ENCODE measurements around the gene METTL8.

METTL8 gene, protein sequence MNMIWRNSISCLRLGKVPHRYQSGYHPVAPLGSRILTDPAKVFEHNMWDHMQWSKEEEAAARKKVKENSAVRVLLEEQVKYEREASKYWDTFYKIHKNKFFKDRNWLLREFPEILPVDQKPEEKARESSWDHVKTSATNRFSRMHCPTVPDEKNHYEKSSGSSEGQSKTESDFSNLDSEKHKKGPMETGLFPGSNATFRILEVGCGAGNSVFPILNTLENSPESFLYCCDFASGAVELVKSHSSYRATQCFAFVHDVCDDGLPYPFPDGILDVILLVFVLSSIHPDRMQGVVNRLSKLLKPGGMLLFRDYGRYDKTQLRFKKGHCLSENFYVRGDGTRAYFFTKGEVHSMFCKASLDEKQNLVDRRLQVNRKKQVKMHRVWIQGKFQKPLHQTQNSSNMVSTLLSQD

GRCh38 chr2:171433763-171434012 is at the start of gene METTL8:
Gene METTL8 (minus strand): TSS chr2:171433990. CDS start chr2:171392185, 41,805 bp downstream.
- no peak for DNase-seq

- no peak for DNase-seq
Measured at GRCh38 chr2:171482877-171483276, 49.1 kb upstream of the METTL8 start.

- DNase-seq = no peak
Measured at GRCh38 chr2:171482308-171482707, 48.5 kb upstream of the METTL8 start.

DNA sequence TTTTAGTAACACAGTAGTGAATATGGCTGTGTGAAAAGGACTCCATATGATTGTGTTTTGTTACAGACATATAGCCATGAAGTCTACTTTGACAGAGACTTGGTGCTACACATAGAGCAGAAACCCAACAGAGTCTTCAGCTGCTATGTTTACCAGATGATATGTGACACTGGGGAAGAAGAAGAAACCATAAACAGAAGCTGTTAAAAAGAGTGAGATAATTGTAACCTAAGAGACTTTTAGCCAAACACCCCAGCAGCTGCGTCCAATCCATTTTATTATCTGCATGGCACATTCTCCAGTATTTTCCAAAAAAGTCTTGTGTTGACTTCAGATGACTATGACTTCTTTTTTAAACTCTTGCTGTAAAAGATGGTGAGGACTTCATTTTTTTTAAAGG is 47.1 kb upstream of the METTL8 start:
- no peak for DNase-seq

GRCh38 chr2:171479154-171479814 is 45.5 kb upstream of the METTL8 start:
- DNase-seq = no peak

DNA sequence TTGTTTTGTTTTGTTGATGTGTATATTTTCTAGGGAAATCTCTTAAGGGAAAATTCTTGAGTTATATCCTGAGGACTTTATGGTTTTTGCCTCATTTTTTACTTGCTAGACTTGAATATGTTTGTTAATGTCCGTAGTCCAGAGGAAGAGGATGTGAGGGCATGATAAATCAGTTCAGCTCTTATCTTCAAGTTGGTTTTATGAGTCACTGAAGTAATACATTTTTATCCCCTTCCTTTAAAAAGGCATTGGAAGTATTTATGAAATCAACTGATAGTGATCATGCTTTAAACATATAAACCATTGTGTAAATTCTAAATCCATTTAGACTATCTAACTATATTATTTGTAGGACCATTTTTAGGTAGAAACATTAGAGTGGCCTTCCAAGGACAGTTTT is 44.6 kb upstream of the METTL8 start:
- no peak for DNase-seq

- no peak for DNase-seq
Measured at GRCh38 chr2:171475979-171476378, 42.2 kb upstream of the METTL8 start.

GRCh38 chr2:171470129-171470528 is 36.3 kb upstream of the METTL8 start:
- no peak for DNase-seq

- no peak for DNase-seq
Measured at GRCh38 chr2:171469176-171469575, 35.4 kb upstream of the METTL8 start.

- no peak for DNase-seq
Measured at GRCh38 chr2:171460537-171460936, 26.7 kb upstream of the METTL8 start.

GRCh38 chr2:171459498-171459897 is 25.7 kb upstream of the METTL8 start:
- DNase-seq = no peak

DNA sequence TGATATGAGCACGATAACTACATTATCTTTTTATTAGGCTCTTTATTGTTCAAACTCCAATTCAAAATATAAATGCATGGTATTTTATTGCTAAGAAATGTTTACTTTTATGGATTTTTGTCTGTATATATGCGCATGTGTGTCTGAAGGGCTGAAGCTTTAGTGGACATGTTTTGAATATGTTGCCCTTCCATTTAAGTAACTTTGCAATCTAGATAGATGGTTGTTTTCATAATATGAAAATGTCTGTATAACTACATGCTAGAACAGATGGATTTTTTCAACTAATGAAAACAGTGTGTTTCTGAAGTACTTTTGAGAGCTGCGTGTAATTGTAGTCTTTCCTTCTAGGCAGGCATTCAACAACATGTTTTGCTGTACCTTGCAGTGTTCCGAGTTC is 19.0 kb upstream of the METTL8 start:
- no peak for DNase-seq

DNA sequence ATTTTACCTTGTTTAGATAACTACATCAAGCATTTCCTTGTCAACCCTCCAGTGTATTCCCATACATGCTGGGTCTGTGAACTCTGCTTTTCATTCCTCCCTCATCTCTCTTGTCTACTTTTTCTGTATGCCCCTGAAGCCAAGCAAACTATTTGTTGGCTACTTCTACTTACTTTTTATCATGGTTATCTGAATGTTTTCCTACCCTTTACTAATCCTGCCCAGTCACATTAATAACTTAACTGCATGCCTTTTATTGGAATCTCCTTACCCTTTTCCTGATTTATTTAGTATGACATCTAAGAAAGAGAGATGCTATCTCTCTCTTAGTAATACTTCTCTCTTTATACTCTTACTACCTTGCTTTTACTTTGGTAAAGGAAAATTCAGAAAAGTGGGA is 17.3 kb upstream of the METTL8 start:
- DNase-seq = no peak

GRCh38 chr2:171447675-171448074 is 13.9 kb upstream of the METTL8 start:
- no peak for DNase-seq

- DNase-seq = no peak
Measured at GRCh38 chr2:171441470-171441869, 7.7 kb upstream of the METTL8 start.

GRCh38 chr2:171436307-171436706 is 2.5 kb upstream of the METTL8 start:
- DNase-seq = no peak

DNA sequence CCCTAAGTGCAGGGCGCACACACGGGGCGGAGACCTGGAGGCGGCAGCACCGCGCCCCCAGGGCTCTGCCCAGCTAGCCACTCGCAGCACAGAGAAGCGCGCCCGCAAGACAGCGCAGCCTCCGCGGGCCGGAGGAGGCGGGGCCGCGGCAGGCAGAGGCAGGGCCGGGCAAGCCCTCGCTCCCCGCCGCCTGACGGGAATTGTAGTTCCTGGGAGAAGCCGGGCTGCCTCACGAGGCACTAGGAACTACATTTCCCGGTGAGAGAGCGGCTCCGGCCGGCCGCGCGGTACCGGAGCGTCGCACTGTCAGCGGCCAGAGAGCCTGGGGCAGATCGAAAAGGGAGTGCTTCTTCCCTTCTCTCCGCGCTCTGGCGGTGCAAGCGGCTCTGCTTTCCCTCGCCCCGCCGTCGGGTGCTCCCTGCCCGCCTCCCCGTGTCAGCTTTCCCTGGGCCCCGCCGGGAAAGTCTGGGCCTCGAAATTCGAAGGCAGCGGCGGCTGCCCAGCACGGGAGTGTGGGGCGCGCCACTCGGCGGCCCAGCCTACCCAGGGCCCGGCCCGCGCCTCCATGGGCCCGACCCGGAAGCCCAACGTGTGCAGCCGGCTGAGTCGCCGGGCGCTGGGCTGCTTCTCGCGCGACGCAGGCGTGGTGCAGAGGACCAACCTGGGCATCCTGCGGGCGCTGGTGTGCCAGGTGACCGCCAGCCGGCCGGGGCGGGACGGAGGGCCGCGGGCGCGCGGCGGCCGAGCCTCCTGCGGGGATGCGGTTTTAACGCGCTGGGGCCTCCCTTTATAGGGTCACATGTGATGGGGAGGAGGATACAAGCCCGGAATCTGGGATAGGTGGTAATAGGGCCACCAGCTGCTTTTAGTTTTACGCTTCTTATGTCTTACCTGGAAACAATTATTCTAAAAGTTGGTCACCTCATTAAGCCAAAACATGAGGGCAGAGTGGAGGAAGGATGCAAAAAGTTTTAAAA is 511 bp upstream of the METTL8 start, which contains the start of gene DCAF17:
DCAF17 (plus strand) TSS at position 214 of the 977 bp plus-strand sequence; CDS start at position 566, 352 bp downstream.
- DNase-seq = peak; percentile 96

DNA sequence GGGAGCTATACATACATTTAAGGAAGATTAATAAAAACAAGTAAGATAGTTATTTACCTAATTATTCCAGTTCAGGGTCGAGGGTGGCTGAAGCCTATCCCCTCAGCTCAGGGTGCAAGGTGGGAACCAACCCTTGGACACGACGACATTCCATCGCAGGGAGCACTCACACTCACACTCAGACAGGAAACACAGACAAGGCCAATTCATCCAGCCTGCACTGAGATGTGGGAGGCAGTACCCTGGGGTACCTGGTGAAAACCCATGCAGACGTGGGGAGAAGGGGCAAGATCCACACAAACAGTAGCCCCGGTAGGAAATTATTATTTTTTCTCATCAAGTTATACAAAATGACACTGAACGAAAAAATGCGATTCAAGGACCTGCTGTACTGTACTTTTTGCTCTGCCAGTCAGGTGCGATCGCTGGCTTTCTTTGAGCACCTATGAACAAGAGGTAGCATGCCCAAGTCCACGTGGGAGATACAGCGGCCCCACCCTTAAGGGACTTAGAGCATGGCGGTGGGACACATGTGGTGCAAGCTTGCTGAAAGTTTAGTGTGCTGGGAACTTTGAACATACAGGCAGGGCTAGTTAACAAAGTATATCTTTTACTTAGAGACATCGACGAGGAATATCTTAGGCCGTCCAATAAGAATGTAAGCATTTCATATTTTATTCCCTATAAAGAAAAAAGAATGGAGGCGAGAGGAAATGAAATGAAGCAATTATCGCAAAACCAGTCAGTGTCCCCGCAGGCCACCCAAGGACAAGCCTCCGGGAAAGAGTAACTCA is 624 bp downstream of the METTL8 start:
- peak; percentile 5 for DNase-seq

- no peak for DNase-seq
Measured at GRCh38 chr2:171432206-171432968, 1.4 kb downstream of the METTL8 start.

- no peak for DNase-seq
Measured at GRCh38 chr2:171431677-171432167, 2.1 kb downstream of the METTL8 start.
